ENCODE measurements around the gene EFTUD2.
A peak's percentile ranks its signal among the peaks of the same experiment; 100 is the strongest.

EFTUD2 gene

GRCh38 chr17:44807817-44808155 lies 91.5 kb downstream of the EFTUD2 start:
- peak; percentile 33 for ATAC-seq
- TF ChIP-seq ZNF8 (CRISPR knock-in tag; IDR thresholded peaks at IDR 0.05) (no peak), ZFP30 (CRISPR knock-in tag; IDR thresholded peaks at IDR 0.05) (no peak), POU6F1 (CRISPR knock-in tag; IDR thresholded peaks at IDR 0.05; ENCODE audit: borderline replicate concordance, low read depth) (no peak), TOX (CRISPR knock-in tag; IDR thresholded peaks at IDR 0.05; ENCODE audit: borderline replicate concordance) (no peak), CSDC2 (CRISPR knock-in tag; IDR thresholded peaks at IDR 0.05) (no peak), OSR1 (CRISPR knock-in tag; IDR thresholded peaks at IDR 0.05) (no peak), SNAI2 (CRISPR knock-in tag; IDR thresholded peaks at IDR 0.05) (no peak), PATZ1 (CRISPR knock-in tag; IDR thresholded peaks at IDR 0.05; ENCODE audit: borderline replicate concordance) (no peak), ZNF70 (CRISPR knock-in tag; IDR thresholded peaks at IDR 0.05) (no peak), TSHZ2 (CRISPR knock-in tag; IDR thresholded peaks at IDR 0.05) (no peak), ESRRG (CRISPR knock-in tag; IDR thresholded peaks at IDR 0.05) (no peak), ZFP3 (CRISPR knock-in tag; IDR thresholded peaks at IDR 0.05) (no peak), CREB5 (CRISPR knock-in tag; IDR thresholded peaks at IDR 0.05; ENCODE audit: low read depth) (no peak), ZNF565 (CRISPR knock-in tag; conservative IDR thresholded peaks at IDR 0.05; ENCODE audit: low read depth) (no peak), ISL1 (CRISPR knock-in tag; IDR thresholded peaks at IDR 0.05) (no peak)

GRCh38 chr17:44807093-44807816 lies 92.0 kb downstream of the EFTUD2 start:
- ATAC-seq = peak; percentile 49; the same call in 1 of the 3 replicates

More at GRCh38 chr17:44807093-44807816, 92.0 kb downstream of the EFTUD2 start:
- TF ChIP-seq ZNF565 (CRISPR knock-in tag; conservative IDR thresholded peaks at IDR 0.05; ENCODE audit: low read depth) (no peak), RARB (CRISPR knock-in tag; IDR thresholded peaks at IDR 0.05) (no peak), GLIS3 (CRISPR knock-in tag; IDR thresholded peaks at IDR 0.05) (no peak), ESRRG (CRISPR knock-in tag; IDR thresholded peaks at IDR 0.05) (no peak), ZNF8 (CRISPR knock-in tag; IDR thresholded peaks at IDR 0.05) (no peak), CSRNP3 (CRISPR knock-in tag; IDR thresholded peaks at IDR 0.05) (no peak), ZNF70 (CRISPR knock-in tag; IDR thresholded peaks at IDR 0.05) (no peak), ZFP3 (CRISPR knock-in tag; IDR thresholded peaks at IDR 0.05) (no peak), POU6F1 (CRISPR knock-in tag; IDR thresholded peaks at IDR 0.05; ENCODE audit: borderline replicate concordance, low read depth) (no peak), PPARA (CRISPR knock-in tag; IDR thresholded peaks at IDR 0.05; ENCODE audit: borderline replicate concordance) (no peak)

All from SK-N-SH treated with all-trans-retinoic acid at 6 μM for 48 hours (cell line).